ENCODE data around the gene SMCO3. TPM values are rescaled to one million over a fixed set of nuclear protein-coding genes. Genes with fewer than 3 reads are reported as not detected.
A peak's percentile ranks its signal among the peaks of the same experiment; 100 is the strongest.

Gene SMCO3
- total and polyA plus RNA-seq, 10 of the 15 experiments (the other 5 are each of a cell fraction or from before 2014, with no cell fraction given) = 0.05 to 0.35 (median 0.10) TPM; not detected in 6

GRCh38 chr12:14846042-14846587, 32.1 kb upstream of the SMCO3 start (continued):
- TF ChIP-seq IRF5 (IDR thresholded peaks at IDR 0.05; ENCODE audit: borderline replicate concordance) = no peak
- TF ChIP-seq IKZF1 (conservative IDR thresholded peaks at IDR 0.05) = no peak

GRCh38 chr12:14845350-14845750, 31.4 kb upstream of the SMCO3 start:
- in situ Hi-C loops (cut with MboI) (loop anchor here (5.0 kb wide), 1 partner anchor 152 kb away; no protein-coding TSS in a partner anchor), intact Hi-C loops (cut with micrococcal nuclease; ENCODE audit: unreplicated experiment) (loop anchor here (1.0 to 5.0 kb wide), 5 partner anchors 37 to 422 kb away; partner anchors contain the start of gene ERP27)
- Histone ChIP-seq H3K9ac (ENCODE audit: control insufficient read depth, insufficient read depth, low read length) (no peak overlapping the region), H3K4me2 (ENCODE audit: control insufficient read depth, insufficient read depth) (no peak overlapping the region), H3K27me3 (replicated peaks in 1 of 2; ENCODE audit: control insufficient read depth in 2 of 2, insufficient read depth in 2 of 2, low read length in 1 of 2) (no peaks in the 10 kb centered on the region; a peak in 1 of 4 replicates), H3K79me2 (ENCODE audit: control insufficient read depth, insufficient read depth, low read length) (no peaks in the 10 kb centered on the region), H3K9me3 (replicated peaks; ENCODE audit: control insufficient read depth, insufficient read depth, low read length) (no peaks in the 10 kb centered on the region), H3K4me3 (no peak overlapping the region), H2AFZ (ENCODE audit: control insufficient read depth, low read depth, low read length) (peak overlapping the region; percentile 33; the same call in 1 of the 2 replicates), H4K20me1 (ENCODE audit: control insufficient read depth, insufficient read depth) (no peaks in the 10 kb centered on the region), H3K27ac (ENCODE audit: control insufficient read depth, insufficient read depth) (no peak overlapping the region), H3K4me1 (ENCODE audit: control insufficient read depth, insufficient read depth, low read length) (no peaks in the 10 kb centered on the region), H3K36me3 (ENCODE audit: control insufficient read depth in 2 of 2, insufficient read depth in 2 of 2, low read length in 1 of 2) (no peaks in the 10 kb centered on the region)
- WGBS (ENCODE audit: insufficient coverage, insufficient replicate concordance, low lambda C conversion rate, missing lambda C conversion rate) = 0% methylated on average over 3 of the region's 3 CpGs
- ChIA-PET CTCF (interaction anchor here (0.7 to 9.9 kb wide), 12 partner anchors 8 to 376 kb away, joined by 3 to 104 read pairs (median 6); partner anchors contain the start of gene RERG), SMC1A (ENCODE audit: uncharacterized antibody, unreplicated experiment) (interaction anchor here (0.6 to 15.6 kb wide), 14 partner anchors 10 to 151 kb away, joined by 3 to 242 read pairs (median 4); partner anchors contain the start of gene ERP27), POLR2A (no interaction called here), RAD21 (ENCODE audit: unreplicated experiment) (interaction anchor here (0.7 to 4.8 kb wide), 7 partner anchors 24 to 376 kb away, joined by 3 to 70 read pairs (median 3); partner anchors contain the start of genes ERP27 and RERG)
- FAIRE-seq (no peak), DNase-seq (ENCODE audit: low read depth, low spot score) (no peak), ATAC-seq (peak; percentile 82)
- BruUV-seq (replicated peaks) = no TSS peak
- 0 out of 2 replicates have a peak, but pooled peaks have one; percentile 4 for TF ChIP-seq ATF3 (IDR thresholded peaks at IDR 0.05; ENCODE audit: borderline replicate concordance, extremely low read depth, low read depth, low read length)
- no peak for TF ChIP-seq DPF2 (IDR thresholded peaks at IDR 0.05)
- no peak for TF ChIP-seq MEF2A (IDR thresholded peaks at IDR 0.05; ENCODE audit: insufficient read depth, low read depth, low read length)
- peak; percentile 61 to 78 (median 62); a peak in 5 of 6 replicates for TF ChIP-seq CTCF (IDR thresholded peaks at IDR 0.05 in 2 of 3, conservative IDR thresholded peaks at IDR 0.05 in 1 of 3; ENCODE audit: control insufficient read depth in 2 of 3, extremely low read depth in 1 of 3, insufficient read depth in 1 of 3, low read depth in 3 of 3, low read length in 3 of 3)
- no peak for TF ChIP-seq EED (IDR thresholded peaks at IDR 0.05; ENCODE audit: low read depth)
- no peak; the same call in 1 of the 2 replicates for TF ChIP-seq HDGF (IDR thresholded peaks at IDR 0.05)
- TF ChIP-seq YY1 (IDR thresholded peaks at IDR 0.05; ENCODE audit: low read depth, low read length) = peak; percentile 45; the same call in 1 of the 2 replicates
- TF ChIP-seq NBN (IDR thresholded peaks at IDR 0.05) = peak; percentile 66
- peak; percentile 14 for TF ChIP-seq SKIL (IDR thresholded peaks at IDR 0.05; ENCODE audit: low read depth, poor library complexity, severe bottlenecking)
- peak; percentile 48; the same call in 1 of the 2 replicates for TF ChIP-seq ZNF384 (IDR thresholded peaks at IDR 0.05; ENCODE audit: borderline replicate concordance, low read depth, low read length)
- TF ChIP-seq RB1 (IDR thresholded peaks at IDR 0.05; ENCODE audit: borderline replicate concordance) = 0 out of 2 replicates have a peak, but pooled peaks have one; percentile 21
- TF ChIP-seq SMC3 (IDR thresholded peaks at IDR 0.05; ENCODE audit: borderline replicate concordance, low read length) = peak; percentile 91
- peak; percentile 58; the same call in 1 of the 2 replicates for TF ChIP-seq FOXM1 (IDR thresholded peaks at IDR 0.05; ENCODE audit: low read depth, low read length)
- TF ChIP-seq IKZF2 (IDR thresholded peaks at IDR 0.05) = 0 out of 4 replicates have a peak, but pooled peaks of 1 of the 2 experiments have one; percentile 35
